Subcutaneous abdominal adipose tissue (tissue), 5 donors: ENCODE data around the gene C11orf86.
"Not testable (repeated sequence)": the region's sequence is repeated elsewhere in the genome, so short reads cannot be mapped to it uniquely, and the experiment has no call there.

Experiments
- H3K27ac ChIP-seq: one replicate; pipeline ENCODE4 v1.7.0; 2013; ENCODE audit warnings: low read depth, mild to moderate bottlenecking, inconsistent platforms, low read length, moderate library complexity
- H3K27me3 ChIP-seq, 5 donors: one replicate each; pipeline ENCODE4 v1.7.0; 2013; ENCODE audit warnings: low read length in 5 of 5, inconsistent platforms in 1 of 5; ENCODE audit not compliant: control insufficient read depth in 5 of 5, insufficient read depth in 4 of 5
- H3K36me3 ChIP-seq, 5 donors: one replicate each; pipeline ENCODE4 v1.7.0; 2013; ENCODE audit warnings: low read length in 5 of 5; ENCODE audit not compliant: control insufficient read depth in 5 of 5, insufficient read depth in 5 of 5
- H3K4me1 ChIP-seq, 5 donors: one replicate each; pipeline ENCODE4 v1.7.0; 2013; ENCODE audit warnings: low read length in 5 of 5, mild to moderate bottlenecking in 3 of 5, moderate library complexity in 1 of 5; ENCODE audit not compliant: control insufficient read depth in 5 of 5, insufficient read depth in 5 of 5
- H3K4me3 ChIP-seq, 5 donors: one replicate each; pipeline ENCODE4 v1.7.0; 2013; ENCODE audit warnings: low read length in 5 of 5, low read depth in 1 of 5
- H3K9ac ChIP-seq, 5 donors: one replicate each; pipeline ENCODE4 v1.7.0; 2013; ENCODE audit warnings: low read length in 5 of 5, mild to moderate bottlenecking in 4 of 5, moderate library complexity in 3 of 5
- H3K9me3 ChIP-seq, 5 donors: one replicate each; pipeline ENCODE4 v1.7.0; 2013; ENCODE audit warnings: low read length in 5 of 5; ENCODE audit not compliant: control insufficient read depth in 5 of 5
- donor health status: healthy.
- donor health status: healthy.
- donor health status: healthy.
- donor health status: healthy.
- donor health status: healthy.

C11orf86 gene

DNA sequence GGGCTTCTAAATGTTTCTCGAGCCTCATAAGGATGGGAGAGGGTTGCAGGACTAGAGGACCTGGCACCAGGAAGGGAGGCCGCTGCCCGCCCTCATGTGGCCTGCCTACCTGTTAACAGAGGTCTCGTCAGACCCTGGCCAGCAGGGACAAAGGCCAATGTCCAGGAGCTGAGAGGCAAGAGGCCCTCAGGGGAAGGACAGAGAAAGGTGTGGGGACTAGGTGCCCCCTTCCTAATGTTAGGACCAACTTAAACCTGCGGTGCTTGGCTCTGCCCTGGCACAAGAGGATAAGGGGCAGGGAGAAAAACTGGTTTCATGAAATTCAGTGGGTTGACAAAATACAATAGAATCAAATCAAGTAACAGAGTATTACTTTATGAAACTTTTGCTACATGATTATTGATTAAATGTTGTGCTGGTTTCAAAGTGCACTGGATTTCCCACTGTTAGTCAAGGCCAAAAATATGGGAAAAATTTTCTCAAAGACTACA is 27.9 kb downstream of the C11orf86 start:
- Histone ChIP-seq H3K4me1 (peaks cover 0 to 19% (median 14%) of the 10 kb centered on the region in 5 donors), H3K27ac (no peak overlapping the region), H3K9me3 (no peaks in the 10 kb centered on the region)

DNA sequence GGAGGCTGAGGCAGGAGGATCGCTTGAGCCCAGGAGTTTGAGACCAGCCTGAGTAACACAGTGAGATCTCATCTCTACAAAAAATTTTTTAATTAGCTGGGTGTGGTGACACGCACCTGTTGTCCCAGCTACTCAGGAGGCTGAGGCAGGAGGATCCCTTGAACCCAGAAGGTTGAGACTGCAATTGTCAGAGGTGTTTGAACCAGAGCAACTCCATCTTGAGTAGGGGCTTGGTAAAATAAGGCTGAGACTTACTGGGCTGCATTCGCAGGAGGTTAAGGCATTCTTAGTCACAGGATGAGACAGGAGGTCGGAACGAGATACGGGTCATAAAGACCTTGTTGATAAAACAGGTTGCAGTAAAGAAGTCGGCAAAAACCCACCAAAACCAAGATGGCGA is 30.1 kb downstream of the C11orf86 start:
- not testable (repeated sequence) for H3K9ac ChIP-seq, H3K27me3 ChIP-seq, H3K36me3 ChIP-seq, H3K4me3 ChIP-seq, H3K9me3 ChIP-seq, H3K27ac ChIP-seq
- H3K4me1 ChIP-seq, result peaks cover 0 to 19% (median 14%) of the 10 kb centered on the region in 5 donors

More for the DNA sequence above, 27.9 kb downstream of the C11orf86 start:
- no peaks in the 10 kb centered on the region for H3K36me3 ChIP-seq
- no peaks in the 10 kb centered on the region for H3K27me3 ChIP-seq
- no peak overlapping the region for H3K9ac ChIP-seq
- H3K4me3 ChIP-seq, result no peak overlapping the region

DNA sequence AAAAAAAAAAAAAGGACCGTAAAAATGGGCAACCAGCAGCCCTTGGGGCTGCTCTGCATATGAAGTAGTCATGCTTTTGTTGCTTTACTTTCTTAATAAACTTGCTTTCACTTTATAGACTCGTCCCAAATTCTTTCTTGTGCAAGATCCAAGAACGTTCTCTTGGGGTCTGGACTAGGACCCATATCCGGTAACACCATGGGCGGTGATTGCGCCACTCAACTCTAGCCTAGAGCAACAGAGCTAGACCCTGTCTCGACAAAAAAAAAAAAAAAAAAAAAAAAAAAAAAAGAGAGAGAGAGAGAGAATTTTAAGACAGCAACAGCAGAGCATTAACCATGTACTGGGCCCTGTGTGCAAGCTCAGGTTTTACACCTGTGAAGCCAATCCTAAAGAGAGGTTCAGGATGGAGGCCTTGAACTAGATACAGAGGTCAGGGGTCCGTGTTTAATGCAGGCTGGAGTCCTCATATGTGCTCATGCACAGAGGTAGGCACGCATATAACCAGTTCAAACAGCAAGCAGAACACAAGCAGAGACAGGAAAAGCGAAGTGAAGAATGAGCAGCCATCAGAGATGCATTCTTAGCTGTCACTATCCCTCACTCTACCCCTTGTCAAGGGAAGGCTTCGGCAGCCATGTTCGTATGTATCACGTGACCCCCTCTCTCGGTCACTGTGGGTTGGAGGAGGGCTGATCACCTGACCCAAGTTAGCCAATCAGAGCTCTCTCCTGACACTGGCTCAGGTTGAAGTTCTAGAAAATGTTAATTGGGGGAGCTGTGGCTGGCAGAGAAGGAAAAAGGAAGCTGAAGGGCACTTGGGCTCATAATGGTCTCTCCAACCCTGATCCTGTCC is 31.2 kb downstream of the C11orf86 start:
- H3K9me3 ChIP-seq, result no peaks in the 10 kb centered on the region
- H3K4me3 ChIP-seq, result peak overlapping the region; percentile 5 to 54 (median 33)
- H3K9ac ChIP-seq, result no peak overlapping the region
- H3K4me1 ChIP-seq, result peaks cover 0 to 19% (median 14%) of the 10 kb centered on the region in 5 donors
- H3K36me3 ChIP-seq, result no peaks in the 10 kb centered on the region
- H3K27ac ChIP-seq, result peak overlapping the region; percentile 17
- H3K27me3 ChIP-seq, result no peaks in the 10 kb centered on the region

DNA sequence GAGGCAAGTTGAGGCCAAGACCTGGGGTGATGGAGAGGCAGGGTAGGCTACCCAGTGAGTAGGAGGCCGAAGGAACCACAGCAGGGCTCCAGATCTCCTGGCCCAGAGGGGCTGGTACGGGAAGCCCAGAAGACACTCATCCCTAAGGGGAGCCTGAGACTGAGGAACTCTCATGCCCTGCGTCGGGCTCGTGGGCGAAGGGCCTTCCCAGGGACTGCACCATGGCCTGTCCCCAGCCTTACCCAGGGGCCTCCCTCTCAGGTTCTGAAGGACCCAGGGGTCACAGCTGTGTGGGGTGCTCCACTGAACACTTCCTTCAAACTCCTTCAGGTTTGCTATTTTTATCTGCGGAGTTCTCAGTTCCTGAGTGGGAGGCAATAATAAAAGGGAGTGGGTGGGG is 32.0 kb downstream of the C11orf86 start:
- Histone ChIP-seq H3K36me3 (no peaks in the 10 kb centered on the region), H3K27ac (no peak overlapping the region), H3K4me3 (peak overlapping the region in 1 of 5 donors; percentile 49), H3K9ac (no peak overlapping the region), H3K4me1 (peaks cover 0 to 19% (median 14%) of the 10 kb centered on the region in 5 donors), H3K27me3 (no peaks in the 10 kb centered on the region), H3K9me3 (no peaks in the 10 kb centered on the region)

DNA sequence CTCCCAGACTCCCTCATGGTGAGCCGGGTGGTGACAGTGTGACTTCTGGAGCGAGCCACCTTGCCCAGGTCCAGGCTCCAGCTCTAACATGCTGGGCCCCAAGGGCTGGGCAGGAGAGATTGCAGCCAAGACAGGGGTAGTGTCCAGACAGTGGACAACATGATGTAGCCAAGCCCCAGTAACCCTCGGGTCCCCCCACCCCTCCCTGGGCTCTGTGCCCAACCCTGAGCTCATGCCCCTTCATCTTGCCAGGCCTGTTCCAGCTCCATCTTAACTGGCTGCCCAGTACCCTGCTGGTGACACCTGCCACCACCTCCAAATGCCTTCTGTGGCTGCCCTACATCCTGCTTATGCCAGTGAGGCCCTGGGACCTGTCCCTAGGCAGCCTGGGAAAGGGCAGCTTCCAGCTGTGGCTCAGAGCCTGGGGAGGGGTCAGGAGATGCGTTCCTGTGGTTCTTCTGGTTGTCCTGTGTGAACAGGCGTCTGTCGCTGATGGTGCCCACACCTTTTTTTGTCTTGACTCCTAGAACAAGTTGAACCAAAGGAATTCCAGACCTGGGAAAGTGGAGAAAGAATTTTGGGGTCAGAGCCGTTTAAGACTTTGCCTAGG is 35.3 kb downstream of the C11orf86 start:
- no peaks in the 10 kb centered on the region for H3K36me3 ChIP-seq
- H3K4me3 ChIP-seq, result no peak overlapping the region
- no peaks in the 10 kb centered on the region for H3K9me3 ChIP-seq
- peaks cover 0 to 27% (median 14%) of the 10 kb centered on the region in 5 donors for H3K4me1 ChIP-seq
- H3K27me3 ChIP-seq, result no peaks in the 10 kb centered on the region
- no peak overlapping the region for H3K27ac ChIP-seq
- no peak overlapping the region for H3K9ac ChIP-seq

DNA sequence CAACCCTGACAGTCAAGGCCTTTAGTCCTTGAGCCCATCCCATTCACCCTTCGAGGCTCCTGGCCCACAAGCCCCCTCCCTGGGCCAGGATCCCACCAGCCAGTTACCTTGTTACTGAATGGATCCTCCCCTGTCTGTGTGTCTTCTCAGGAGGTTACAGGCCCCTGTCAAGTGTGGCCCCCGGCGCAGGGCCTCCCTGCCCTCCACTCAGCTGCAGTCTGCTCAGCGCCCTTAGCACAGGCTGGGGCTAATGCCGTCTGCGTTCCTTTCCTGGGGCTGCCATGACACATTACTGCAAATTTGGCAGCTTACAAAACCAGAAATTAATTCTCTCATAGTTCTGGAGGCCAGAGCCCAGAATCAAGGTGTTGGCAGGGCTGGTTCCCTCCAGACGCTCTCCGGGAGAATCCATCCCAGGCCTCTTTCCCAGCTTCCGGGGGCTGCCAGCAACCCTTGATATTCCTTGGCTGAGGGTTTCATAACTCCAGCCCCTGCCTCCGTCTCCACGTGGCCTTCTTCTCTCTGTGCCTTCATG is 38.5 kb downstream of the C11orf86 start:
- Histone ChIP-seq H3K4me3 (no peak overlapping the region), H3K9me3 (no peaks in the 10 kb centered on the region), H3K4me1 (peaks cover 0 to 8% (median 0%) of the 10 kb centered on the region in 5 donors), H3K36me3 (no peaks in the 10 kb centered on the region), H3K27ac (no peak overlapping the region), H3K27me3 (no peaks in the 10 kb centered on the region), H3K9ac (no peak overlapping the region)

DNA sequence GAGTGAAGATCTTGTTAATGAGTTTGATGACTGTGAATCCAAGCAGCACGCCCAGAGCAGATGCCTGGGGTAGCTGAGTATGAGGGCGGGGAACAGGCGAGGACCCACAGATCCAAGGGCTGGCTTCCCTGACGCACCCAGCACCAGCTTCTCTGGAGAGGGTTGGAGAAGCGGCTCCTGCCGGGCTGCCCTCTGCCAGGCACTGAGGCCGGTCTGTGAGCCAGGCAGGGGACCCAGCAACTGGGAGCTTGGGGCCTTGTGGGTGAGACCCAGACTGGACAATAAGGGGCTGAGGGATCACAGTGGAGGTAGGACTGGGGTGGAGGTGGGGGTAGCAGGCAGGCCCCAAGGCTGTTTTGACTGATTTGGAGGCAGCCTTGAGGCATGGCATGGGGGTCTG is 39.2 kb downstream of the C11orf86 start:
- no peaks in the 10 kb centered on the region for H3K36me3 ChIP-seq
- H3K4me1 ChIP-seq, result peaks cover 0 to 8% (median 0%) of the 10 kb centered on the region in 5 donors
- H3K4me3 ChIP-seq, result no peak overlapping the region
- no peaks in the 10 kb centered on the region for H3K9me3 ChIP-seq
- no peak overlapping the region for H3K27ac ChIP-seq
- no peak overlapping the region for H3K9ac ChIP-seq
- no peaks in the 10 kb centered on the region for H3K27me3 ChIP-seq

DNA sequence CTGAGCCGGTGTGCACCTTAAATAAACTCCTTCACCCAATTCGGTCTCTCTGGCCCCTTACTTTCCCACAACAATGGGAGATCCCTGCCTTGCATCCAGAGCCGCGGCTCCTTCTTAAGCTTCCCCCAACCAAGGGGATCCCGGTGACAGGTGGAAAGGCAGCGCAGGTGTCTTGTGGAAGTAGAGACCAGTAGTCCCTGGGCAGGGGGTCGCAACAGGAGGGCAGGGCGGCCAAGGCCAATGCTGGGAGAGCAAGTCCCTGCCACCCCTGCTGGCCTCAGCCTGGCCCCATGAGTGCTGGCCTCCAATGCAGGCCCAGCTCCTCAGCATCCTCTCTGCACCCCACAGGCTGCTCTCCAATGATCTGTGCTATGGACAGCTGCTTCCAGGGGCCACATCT is 39.9 kb downstream of the C11orf86 start:
- no peaks in the 10 kb centered on the region for H3K9me3 ChIP-seq
- no peak overlapping the region for H3K4me3 ChIP-seq
- no peak overlapping the region for H3K27ac ChIP-seq
- no peaks in the 10 kb centered on the region for H3K36me3 ChIP-seq
- H3K4me1 ChIP-seq, result peaks cover 0 to 8% (median 0%) of the 10 kb centered on the region in 5 donors
- H3K27me3 ChIP-seq, result no peaks in the 10 kb centered on the region
- no peak overlapping the region for H3K9ac ChIP-seq

DNA sequence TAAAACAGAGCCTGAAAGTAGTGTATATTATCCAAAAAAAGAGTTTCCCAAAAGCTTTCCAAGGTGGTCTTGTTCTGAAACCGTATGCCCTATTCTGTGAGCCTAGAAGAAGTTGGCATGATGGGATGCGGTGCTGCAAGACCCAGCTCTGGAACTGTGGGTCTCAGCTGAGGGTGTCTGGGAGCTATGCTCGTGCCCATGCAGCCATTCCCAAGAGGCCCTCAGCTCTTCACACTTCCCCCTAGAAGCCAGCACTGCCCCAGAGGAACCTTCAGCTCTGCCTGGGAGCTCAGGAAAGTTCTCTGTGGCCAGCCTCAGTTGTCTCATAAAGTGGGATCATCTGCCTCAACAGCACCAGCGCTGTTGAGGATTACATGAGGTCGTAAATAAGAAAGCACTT is 41.4 kb downstream of the C11orf86 start:
- H3K4me3 ChIP-seq, result no peak overlapping the region
- no peaks in the 10 kb centered on the region for H3K9me3 ChIP-seq
- no peaks in the 10 kb centered on the region for H3K27me3 ChIP-seq
- no peak overlapping the region for H3K9ac ChIP-seq
- H3K36me3 ChIP-seq, result no peaks in the 10 kb centered on the region
- peaks cover 0 to 8% (median 0%) of the 10 kb centered on the region in 5 donors for H3K4me1 ChIP-seq
- H3K27ac ChIP-seq, result no peak overlapping the region

DNA sequence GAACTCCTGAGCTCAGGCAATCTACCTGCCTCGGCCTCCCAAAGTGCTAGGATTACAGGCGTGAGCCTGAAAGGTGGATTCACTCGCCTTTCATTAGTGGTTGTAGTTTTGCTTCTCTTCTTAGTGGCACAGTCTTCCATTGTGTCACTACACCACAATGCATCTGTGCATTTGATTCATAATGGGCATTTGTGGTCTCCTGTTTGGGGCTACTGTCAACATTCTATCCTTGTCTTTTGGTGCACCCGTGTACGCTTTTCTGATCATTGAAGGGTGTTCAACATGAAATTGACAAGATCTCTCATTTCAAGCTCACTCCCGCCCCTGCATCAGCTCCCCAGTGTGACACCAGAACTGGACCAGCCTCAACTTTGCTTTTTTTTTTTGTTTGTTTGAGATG is 45.8 kb downstream of the C11orf86 start:
- peaks cover 2 to 20% (median 18%) of the 10 kb centered on the region in 5 donors for H3K4me1 ChIP-seq

More for the DNA sequence above, 45.8 kb downstream of the C11orf86 start:
- H3K27ac ChIP-seq, result no peak overlapping the region
- no peaks in the 10 kb centered on the region for H3K36me3 ChIP-seq
- no peak overlapping the region for H3K4me3 ChIP-seq
- no peak overlapping the region for H3K9ac ChIP-seq
- peaks cover 0 to 17% (median 10%) of the 10 kb centered on the region in 5 donors for H3K27me3 ChIP-seq
- no peaks in the 10 kb centered on the region for H3K9me3 ChIP-seq
